IPS-NIHi7 (cell line): ENCODE results near the gene MOB3B.

Experiments
- DNase-seq: peaks from one replicate; pipeline ENCODE4 v3.0.0; 2012; ENCODE audit warnings: mixed read lengths; ENCODE audit errors: extremely low spot score

The MOB3B gene

DNA sequence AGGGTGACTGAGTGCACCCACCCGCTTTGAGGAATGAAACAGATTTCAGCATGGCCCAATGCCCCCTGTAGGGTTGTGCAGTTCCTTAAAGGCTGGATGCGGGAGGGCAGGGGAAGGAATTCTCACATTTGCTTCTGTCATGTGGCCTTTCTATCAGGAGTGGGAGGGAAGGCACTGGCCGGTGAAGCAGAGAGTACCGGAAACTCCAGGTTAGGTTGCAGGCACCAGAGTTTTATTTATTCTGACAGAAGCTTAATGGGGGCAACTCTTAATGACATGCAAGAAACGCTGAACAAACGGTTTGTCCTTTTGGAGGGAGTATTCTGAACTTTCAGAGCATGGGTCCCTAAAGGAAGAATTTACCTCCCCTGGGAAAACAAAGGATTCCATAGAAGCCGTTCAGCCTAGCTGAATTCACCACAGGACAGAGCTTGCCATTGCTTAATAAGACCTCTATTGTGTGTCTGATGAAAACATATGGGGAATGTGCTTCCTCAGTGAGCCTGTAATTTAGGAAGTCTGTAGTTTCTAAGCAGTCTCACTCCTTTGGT, 188.6 kb downstream of the MOB3B start:
- no peak for DNase-seq

DNA sequence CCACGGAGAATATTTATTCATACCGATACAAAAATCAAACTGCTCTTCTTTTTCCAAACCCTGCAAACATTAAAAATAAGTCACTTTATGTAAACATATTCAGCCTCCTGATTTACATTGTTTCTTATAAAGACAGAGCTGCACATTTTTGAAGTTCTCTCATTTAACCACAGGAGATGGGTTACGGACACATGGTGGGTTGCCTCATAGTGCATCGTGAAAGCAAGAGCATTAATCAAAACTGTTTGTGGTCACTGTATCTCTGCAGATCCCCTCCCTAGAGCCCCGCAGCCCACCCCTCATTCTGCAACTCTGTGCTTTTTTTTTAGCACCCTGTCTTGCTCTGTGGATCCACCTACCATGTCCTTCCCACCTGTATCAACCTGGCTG, 189.3 kb downstream of the MOB3B start:
- DNase-seq: no peak

DNA sequence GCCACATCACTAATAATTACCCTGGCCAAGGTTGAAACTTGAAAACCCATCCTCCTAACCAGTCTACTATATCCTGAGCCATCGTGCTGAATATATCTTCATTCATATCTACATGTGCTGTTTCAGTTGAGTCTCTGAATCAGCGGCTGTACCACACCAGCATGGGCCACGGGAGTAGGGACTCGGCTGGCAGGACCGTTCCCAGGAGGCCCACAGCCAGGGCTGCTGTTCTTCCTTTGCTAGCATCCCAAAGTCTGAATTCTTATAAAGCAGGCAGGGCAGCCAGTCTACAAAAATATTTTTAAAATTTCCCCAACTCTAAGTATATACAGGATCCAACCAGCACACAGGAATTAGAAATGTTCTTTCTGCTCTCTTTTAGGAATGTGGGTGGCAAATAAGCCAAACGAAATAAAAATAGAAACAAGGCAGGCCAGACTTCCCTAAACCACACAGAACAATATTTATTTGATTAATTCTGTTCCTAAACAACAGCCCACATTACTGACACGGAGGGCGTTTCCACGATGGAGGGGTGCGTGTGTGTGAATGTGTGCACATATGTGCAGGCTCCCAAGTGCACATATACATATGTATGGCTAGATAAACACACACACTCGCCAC, 189.8 kb downstream of the MOB3B start:
- no peak for DNase-seq

DNA sequence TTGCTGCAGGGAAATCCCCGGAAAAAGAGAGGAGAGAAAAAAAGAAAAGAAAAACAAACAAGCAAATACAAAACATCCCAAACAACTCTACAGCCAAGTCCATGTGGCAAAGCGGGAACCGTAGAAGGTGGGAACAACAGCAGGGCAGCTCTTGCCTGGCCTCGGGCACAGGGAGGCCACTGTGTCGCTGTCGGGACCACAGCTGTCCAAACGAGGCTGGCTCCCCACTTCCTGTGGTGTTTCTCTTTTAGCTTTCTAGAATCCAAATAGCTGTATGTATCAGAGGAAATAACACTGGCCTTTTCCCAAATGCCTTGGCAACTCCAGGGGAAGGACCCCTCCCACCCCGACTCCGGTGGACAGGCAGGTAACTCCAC, 191.1 kb downstream of the MOB3B start:
- DNase-seq: no peak

DNA sequence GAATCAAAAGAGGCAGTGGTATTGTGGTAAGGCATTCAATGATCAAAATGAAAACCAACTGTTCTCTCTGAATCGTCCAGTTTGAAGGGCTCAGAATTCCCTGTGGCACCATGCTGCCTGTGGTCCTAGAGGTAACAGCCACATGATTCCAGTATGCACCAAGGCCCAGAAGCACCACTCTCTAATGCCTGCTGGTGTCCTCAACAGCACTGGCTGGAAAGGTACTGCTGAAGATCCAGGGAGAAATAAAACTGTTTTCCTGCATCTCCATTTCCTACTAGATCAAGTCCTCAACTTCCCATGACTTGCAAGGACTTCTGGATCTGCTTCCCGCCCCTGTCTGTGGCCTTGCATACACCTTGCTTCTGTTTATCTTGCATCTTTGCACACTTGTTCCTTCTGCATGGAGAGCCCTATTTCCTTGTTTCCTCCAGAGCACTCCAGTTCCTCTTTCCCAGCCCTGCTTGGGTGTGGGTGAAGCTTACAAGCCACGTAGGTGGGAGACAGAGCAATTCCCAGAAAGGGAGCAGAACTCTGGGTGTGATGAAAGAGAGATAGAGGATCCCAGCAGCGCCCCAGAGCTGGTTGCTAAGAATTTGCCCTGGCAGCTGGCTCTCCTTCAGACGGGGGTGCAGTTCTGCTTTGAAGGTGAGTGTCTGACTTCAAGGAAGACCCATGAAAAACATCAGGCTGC, 191.6 kb downstream of the MOB3B start:
- DNase-seq: no peak

DNA sequence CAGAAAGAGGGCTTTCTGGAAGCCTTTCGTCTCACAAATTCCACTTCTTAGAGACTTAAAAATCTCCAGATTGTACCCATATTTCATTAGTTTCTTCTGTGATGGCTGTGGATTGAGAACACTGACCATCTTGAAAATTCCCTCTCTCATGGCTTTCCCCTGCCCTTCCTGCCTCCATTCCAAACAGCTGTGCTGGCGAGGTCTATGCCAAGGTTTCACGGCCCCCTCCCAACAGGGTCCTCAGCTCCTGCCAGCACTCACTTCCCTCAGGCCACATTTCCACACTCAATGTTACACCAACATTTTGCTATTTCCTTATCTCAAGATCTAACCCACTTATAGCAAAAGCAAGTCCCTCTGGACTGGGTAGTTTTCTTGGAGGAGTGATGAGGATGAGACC, 192.4 kb downstream of the MOB3B start:
- no peak for DNase-seq

DNA sequence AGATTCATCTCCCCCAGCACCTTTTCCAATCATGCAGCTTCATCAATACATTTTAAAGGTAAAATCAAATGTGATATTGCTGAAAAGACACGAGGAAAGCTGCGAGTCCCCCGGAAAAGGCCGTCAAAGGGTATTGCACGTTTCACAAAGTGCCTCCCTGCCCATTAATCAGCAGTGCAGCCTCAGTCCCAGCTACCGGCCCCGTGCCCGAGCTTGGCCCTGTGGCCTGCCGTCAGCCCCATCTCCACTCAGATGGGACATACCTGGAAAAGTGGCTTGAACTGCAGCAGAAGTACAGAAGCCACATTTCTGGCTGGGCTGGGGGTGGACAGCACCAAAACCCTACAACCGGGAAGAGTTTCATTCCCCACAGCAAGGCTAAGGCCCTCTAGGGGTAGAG, 192.8 kb downstream of the MOB3B start:
- DNase-seq: no peak

DNA sequence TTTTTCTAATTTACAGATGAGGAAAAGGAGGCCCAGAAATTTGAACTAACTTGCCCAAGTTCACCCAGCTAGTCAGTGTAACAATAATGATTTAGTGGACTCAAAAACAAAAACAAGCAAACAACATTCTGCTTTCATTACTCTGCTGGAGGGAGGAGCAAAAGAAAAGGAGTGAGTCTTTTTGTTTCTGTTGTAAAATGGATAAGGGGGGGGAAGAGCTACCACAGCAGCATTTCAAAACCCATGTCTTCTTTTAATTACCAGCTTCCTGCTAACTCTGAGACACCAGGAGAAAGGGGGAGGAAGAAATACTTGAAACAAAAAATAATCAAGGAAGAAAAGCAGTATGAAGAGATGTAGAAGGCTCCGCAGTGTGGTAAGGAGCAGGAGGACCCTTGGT, 193.5 kb downstream of the MOB3B start:
- no peak for DNase-seq

DNA sequence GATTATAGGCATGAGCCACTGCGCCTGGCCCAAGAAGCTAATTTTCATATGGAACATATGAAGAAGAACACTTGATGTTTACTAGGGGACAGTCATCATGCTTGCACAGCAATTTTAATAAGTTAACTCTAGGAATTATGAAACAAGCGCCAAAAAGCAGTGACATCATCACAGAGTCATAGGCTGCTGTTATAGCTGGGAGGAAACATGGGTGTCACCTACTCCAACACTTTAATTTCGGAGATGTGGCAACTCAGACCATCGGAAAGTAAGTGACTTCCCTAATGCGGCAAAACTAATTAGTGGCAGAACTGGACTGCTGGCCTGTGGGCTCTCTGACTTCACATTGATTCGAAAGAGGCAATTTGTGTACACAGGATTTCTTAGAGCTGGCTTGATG, 194.5 kb downstream of the MOB3B start:
- DNase-seq: no peak

DNA sequence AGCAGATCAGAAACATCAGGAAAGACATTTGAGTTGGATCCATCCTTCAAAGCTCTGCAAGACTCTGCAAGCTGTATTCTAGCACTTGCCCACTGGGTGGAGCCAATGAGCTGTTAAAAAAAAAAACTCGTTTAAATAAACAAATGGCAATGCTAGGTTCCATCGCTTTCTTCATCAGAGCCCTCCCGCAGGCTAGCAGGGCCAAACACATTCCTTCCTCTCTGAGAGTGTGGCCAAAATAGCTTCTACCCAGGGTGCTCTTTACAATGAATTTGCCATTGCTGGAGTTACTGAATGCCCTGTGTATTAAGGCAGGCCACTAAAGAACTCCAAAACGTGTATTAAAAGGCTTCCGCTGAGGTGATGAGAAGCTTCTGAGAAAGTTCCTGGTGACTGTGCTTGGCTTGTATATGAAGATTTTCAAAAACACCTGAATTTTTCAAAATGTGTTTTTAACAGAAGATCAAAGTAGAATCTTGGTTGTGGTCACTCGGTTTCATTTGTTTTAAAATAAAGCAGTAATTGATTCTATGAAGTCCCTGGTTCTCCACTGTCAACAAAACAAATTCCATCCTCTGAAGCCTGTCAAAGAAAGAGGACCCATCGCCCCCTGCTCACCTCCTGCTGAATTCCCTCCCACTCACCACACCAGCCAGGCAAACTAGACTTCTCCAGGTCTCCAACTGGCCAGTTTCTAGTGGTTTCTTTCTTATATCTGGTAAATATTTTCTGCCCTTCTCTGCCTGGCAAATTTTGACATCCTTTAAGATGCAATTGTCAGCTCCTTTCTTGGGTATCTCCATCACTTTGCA, 196.2 kb downstream of the MOB3B start:
- peak; percentile 90 for DNase-seq

DNA sequence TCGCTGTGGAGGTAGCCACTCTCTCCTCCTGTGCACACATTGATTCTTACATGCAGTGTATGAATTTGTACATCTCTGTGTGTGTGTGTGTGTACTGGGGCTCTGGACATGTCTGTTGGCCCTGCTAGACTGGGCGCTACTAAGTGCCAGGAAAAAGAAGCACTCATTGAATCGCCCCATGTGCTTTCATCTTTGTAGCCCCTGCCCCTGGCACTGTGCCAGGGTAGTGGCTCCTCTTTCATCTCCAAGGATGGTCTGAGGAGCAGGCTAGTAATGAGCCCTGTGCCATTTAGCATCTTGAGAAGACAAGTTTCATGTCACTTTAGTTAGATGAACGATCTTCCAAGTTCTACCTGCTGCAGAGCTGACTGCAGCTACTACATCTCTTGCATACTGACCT, 198.2 kb downstream of the MOB3B start:
- DNase-seq: no peak

DNA sequence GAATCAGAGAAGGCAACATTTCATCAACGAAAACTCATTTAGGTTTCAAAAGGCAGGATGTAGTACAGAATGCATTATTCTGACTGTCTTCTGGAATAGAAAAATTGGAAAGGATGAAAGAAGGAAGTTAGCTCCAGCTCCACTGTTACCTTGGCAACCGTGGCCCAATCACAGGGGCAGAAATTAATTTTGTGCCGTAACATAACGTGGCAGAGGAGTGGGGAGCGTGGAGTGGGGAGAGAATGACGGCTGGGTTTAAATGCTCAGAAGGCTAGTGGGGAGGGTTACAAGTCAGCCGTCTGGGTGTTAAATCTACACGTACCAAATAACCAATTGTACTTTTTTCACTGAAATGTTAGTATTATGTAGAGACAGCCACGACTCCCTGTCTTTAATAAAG, 200.3 kb downstream of the MOB3B start:
- DNase-seq: no peak

DNA sequence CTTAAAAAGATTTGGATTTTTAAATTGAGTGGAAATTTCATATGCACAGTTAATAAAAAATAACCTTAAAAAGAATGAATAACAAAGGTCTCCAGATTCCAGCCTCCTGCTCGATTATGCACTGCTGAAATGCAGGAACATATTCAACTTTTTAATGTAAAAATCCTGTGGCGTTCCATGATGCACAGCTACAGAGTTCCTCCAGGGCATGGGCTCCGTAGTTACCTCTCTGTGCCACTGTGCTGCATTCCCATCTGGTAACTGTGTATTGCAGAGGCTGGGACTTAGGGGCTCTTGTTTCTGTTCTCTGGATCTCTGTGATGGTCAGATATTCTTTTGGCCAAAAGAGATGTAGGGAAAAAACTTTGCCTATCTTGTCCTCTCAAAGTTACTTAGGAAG, 201.1 kb downstream of the MOB3B start:
- no peak for DNase-seq

DNA sequence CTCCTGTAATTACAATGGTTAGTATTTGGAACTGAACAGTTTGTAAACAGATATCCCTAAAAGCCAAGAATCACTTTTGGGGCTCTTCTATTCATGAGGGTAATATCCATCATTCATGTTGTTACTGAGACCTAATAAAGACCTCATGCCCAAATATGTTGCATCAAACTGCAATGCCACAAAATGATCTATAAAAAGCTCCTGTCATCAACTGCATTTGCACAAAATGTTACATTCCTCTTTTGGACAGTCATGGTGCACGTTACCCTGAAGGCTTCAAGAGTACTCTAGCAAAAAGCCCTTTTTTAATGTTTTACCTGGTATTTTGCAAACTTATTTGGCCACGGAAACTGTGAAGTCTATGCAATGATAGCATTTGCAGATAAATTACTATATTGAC, 218.4 kb downstream of the MOB3B start:
- no peak for DNase-seq

DNA sequence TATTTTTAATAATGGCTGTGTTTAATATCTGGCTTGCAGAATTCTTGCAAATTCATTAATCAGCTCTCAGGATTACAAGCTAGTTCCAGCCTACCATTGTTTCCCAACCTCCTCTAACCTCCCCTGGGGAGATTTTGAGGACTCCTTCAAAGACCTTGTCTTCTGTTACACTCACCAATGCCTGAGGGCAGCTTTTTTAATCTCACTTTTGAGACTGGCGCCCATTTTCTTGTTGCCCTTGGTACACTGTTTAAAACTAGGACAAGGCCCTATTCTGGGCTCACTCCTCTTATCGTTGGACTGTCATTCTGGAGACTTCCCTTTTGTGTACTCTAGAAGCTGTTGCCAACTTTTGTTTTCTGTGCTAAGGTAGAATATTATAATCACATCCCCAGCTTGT, 219.0 kb downstream of the MOB3B start:
- DNase-seq: no peak

DNA sequence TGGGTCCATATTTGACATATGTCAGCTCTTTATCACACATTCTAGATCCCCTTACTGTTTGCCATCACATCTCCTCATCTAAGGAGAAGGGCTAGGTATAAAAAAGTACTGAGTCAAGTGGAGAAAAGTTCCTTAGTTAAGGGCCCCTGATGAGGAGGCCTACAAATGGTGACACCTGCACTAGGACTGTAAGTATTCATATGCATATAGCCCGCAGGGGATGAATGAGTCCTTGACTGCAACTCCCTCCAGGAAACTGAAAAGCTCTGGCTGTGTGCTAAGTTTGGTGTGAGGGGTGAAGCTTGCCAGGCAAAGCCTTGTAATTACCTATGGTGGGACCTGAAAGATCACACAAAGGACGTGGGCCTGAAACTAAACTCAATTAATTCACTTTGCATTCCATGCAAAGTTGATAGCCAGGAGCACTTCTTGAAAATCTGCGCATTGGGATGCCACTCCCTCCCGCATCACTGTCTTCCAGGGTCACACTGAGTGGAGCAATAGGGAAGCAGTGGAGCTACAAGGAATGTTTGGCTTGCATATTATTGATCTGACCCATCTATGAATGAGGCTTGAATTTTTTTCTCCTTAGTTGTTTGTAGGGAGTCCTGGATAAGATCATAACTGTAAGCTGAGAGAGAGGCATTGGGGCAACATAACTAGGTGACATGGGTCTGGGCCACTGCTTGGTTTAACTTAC, 220.8 kb downstream of the MOB3B start:
- DNase-seq: peak; percentile 30

DNA sequence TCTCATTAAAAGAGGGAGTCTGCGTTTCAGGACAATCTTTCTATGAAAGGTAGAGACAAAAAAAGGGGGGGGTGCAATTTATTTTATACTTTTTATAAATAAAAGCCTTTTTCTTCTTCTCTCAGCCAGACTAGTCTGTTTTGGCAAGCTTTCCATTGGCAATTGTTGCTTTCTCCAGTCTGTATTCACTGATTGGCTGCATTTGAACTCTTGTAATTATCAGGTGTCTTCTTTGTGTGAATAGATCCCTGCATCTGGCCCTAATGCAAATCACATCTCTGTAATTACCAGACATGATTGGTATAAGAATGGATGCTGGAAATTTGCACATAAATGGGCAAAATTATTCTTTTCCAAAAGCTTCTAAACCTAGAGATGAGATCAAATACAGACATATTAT, 225.1 kb downstream of the MOB3B start:
- DNase-seq: no peak

DNA sequence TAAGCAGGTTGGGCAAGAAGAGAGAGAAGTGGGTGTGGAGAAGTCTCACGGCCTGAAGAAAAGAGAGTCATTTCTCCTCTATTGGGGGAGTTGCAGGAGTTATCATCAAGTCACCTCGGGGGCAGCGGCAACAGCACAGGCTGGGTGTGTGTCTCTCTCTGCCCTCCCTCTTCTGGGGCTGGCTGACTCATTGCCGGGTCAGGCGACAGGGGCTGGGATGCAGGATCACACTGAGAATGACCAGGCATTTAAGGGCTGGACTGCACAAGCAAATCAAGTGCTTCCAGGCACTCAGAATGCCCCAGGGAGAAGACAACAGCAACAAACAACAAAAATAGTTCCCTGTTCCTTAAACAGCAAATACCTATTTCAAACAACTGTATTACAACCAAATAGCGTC, 226.4 kb downstream of the MOB3B start:
- DNase-seq: peak; percentile 60

DNA sequence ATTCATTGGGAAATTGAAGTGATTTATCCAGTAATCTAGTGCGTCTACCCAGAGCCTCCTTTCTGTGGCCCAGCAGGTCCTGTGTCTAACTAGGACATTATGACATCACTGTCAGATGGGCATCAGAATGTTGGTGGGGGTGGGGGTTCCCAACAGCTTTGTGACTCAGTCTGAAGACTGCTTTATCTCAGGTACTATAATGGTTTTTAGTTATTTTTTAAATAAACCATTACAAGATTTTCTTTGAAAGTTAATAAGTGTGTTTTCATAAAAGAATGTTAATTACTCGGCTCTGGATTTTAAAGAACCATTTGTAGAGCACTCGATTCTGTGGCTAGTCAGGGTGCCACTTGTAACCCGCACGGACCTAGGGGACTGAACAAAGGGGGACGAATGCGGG, 232.6 kb downstream of the MOB3B start, which contains the start of gene EQTN:
EQTN (minus strand) TSS at position 101 of the 400 bp plus-strand sequence; CDS start at position 6, 95 bp downstream.
- DNase-seq: no peak

DNA sequence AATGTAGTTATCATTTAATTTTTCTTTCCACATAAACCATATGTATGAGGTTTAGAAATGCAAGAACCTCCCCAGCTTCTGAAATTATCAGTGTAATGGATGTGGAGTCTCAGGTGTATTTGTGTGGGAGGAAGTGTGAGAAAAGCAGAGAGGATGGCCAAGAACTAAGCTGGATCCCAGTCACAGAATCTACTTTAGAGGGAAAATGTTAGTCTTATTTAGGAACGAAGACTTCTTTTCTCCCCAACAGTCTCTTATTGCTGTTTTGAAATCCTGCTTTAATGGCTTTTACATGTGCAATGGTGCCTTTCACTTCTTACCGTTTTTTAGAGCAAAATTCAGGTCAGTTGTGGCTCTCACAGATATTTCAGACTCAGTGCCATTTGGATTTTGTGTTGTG, 235.6 kb downstream of the MOB3B start:
- no peak for DNase-seq

DNA sequence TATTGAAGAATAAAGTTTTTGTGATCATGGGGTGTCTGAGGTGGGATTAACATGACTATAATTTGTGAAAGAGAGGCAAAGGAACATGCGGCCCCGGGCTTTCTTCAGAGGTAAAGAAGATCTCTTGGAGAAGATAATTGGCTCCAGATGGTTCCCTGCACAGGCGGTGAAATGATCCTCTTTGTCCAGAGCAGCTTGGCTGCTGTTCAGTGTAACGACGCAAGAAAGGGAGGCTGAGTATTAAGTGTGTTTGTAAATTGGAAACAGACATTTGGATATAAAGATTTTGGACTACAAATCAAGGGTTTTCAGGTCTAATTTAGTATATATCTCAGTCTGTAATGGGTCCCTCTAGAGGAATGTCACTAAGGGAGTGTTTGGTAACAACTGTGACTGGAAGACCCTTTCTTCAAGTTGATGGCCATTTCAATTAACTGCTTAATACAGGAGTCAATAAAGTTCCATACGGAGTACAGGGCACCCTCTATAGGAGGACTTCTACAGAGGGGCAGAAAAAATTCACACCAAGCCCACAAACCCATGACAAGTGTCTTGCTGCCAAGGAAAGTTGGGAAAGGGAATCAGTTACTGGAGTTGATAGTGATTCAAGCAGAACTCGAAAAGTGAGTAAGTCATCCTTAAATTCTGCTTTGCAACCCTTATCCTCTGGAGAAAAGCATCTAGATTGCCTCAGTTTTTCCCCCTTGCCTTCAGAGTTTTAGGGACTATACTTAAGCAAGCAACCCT, 236.8 kb downstream of the MOB3B start:
- DNase-seq: no peak
